Measurements from ENCODE around the gene GJA4. TPM values are rescaled to one million over a fixed set of nuclear protein-coding genes. Genes with fewer than 3 reads are reported as not detected.

GJA4 gene
- not detected in 2 replicates for total RNA-seq (2014; rRNA removed; shearing (Covaris generic); ENCODE audit: low replicate concordance)

DNA sequence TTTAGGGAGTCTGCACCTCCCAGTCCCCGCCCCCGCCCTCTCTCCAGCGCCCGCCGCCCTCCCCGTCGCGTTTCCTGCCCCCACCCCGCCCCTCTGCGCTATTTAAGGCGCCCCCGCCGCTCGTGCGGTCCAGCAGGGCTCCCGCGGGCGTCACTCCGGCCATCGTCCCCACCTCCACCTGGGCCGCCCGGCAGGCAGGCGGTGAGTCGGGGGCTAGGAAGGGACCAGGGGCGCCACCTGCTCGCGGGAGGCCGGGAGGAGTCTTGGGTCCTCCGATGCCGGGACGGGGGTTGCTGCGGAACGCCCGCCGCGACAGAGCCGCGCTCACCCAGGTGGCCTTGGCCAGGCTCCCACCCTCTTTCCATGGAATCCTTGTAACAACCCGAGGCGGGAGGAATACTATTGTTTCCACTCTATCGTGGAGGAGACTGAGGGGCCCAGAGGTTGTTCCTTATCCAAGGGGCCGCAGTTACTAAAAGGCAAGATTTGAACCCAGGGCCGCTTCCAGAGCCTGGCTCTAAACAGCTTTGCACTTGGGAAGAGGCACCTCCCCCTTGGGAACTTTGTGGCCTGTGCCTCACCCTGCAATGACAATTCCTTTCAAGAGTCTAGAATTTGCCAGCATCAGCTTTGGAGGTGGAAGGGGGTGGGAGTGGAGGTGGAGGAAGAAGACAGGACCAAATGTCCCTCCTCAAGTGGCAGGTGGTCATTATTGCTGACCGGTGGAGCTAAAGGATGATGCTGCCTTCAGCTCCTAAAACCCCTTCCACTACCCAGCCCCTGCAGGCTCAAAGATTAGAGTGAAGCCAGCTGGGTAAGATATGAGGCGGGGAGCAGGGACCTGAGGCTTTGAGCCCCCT lies at the start of gene GJA4:
TSS of gene GJA4 (plus strand) at position 132 of the 860 bp plus-strand sequence. CDS start 1,215 bp downstream, outside the sequence.
- no peak within 1 kb of the TSS for H3K27ac ChIP-seq (ENCODE audit: low read length)
- H2AFZ ChIP-seq (ENCODE audit: low read length), result no peak within 1 kb of the TSS
- no peaks in the 10 kb centered on the region for H3K79me2 ChIP-seq (ENCODE audit: low read length)
- no peak within 1 kb of the TSS for H3K9ac ChIP-seq (ENCODE audit: low read length)
- H3K4me1 ChIP-seq (ENCODE audit: low read length), result peaks cover 27% of the 10 kb centered on the region
- no peaks in the 10 kb centered on the region for H3K36me3 ChIP-seq (ENCODE audit: insufficient read depth, low read length)
- no peak within 1 kb of the TSS for H3K4me3 ChIP-seq (ENCODE audit: low read length)
- H3K27me3 ChIP-seq (ENCODE audit: low read length), result no peaks in the 10 kb centered on the region
- no peaks in the 10 kb centered on the region for H3K9me2 ChIP-seq (replicated peaks; ENCODE audit: insufficient read depth, low read length)
- H3K9me3 ChIP-seq (ENCODE audit: low read length), result no peaks in the 10 kb centered on the region
- 0 out of 2 replicates have a peak, but pooled peaks cover 5% of the 10 kb centered on the region for H4K20me1 ChIP-seq (ENCODE audit: insufficient read depth, low read depth, low read length)
- DNase-seq, result no peak
- no peak within 1 kb of the TSS for H3K4me2 ChIP-seq (ENCODE audit: low read depth, low read length, poor library complexity, severe bottlenecking)

DNA sequence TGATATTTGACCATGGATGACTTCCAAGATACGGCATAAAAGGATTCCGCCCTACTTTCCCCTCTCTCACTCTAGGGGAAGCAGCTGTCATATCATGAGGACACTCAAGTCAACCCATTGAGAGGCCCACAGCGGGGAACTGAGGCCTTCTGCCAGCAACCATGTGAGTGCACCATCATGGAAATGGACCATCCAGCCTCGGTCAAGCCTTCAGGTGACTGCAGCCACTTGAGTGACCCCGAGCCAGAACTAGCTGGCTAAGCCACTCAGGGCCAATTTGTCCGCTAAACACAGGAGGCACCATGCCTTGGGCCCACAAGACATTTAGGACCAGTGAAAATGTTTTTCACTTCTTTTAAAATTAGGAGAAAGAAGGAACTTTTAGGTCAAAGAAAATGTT lies 49.0 kb upstream of the GJA4 start:
- no peak overlapping the region for H3K4me3 ChIP-seq (ENCODE audit: low read length)
- H4K20me1 ChIP-seq (ENCODE audit: insufficient read depth, low read depth, low read length), result no peaks in the 10 kb centered on the region; the same call in 1 of the 2 replicates
- no peaks in the 10 kb centered on the region for H3K27me3 ChIP-seq (ENCODE audit: low read length)
- no peaks in the 10 kb centered on the region for H3K9me3 ChIP-seq (ENCODE audit: low read length)
- DNase-seq, result no peak
- no peaks in the 10 kb centered on the region for H3K36me3 ChIP-seq (ENCODE audit: insufficient read depth, low read length)
- no peak overlapping the region for H2AFZ ChIP-seq (ENCODE audit: low read length)
- no peak overlapping the region for H3K4me2 ChIP-seq (ENCODE audit: low read depth, low read length, poor library complexity, severe bottlenecking)
- no peaks in the 10 kb centered on the region for H3K4me1 ChIP-seq (ENCODE audit: low read length)
- H3K27ac ChIP-seq (ENCODE audit: low read length), result no peak overlapping the region
- H3K9me2 ChIP-seq (replicated peaks; ENCODE audit: insufficient read depth, low read length), result no peaks in the 10 kb centered on the region
- no peak overlapping the region for H3K9ac ChIP-seq (ENCODE audit: low read length)
- H3K79me2 ChIP-seq (ENCODE audit: low read length), result no peaks in the 10 kb centered on the region

DNA sequence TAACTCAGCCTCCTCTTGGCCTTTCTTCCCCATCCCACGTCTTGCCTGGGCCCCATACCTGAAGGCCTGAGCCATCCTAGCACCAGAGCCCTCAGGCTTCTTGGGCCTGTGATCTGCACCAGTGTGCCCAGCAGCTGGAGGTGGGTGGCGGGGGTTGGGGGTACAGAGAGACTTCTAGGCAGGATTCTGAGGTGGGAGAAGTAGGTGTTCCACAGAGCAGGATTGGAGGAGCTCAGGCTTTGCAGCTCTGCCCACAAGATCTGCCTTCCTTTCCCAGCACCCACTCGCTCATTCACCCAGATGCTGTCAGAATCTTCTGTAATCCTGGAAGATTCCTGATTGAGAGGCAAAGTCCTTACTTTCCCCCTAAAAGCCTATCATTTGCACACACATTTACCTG lies 47.9 kb upstream of the GJA4 start:
- Histone ChIP-seq H3K4me2 (ENCODE audit: low read depth, low read length, poor library complexity, severe bottlenecking) (no peak overlapping the region), H3K79me2 (ENCODE audit: low read length) (no peaks in the 10 kb centered on the region), H2AFZ (ENCODE audit: low read length) (no peak overlapping the region), H3K27me3 (ENCODE audit: low read length) (no peaks in the 10 kb centered on the region), H3K27ac (ENCODE audit: low read length) (no peak overlapping the region), H4K20me1 (ENCODE audit: insufficient read depth, low read depth, low read length) (no peaks in the 10 kb centered on the region; the same call in 1 of the 2 replicates), H3K9ac (ENCODE audit: low read length) (no peak overlapping the region), H3K4me1 (ENCODE audit: low read length) (no peaks in the 10 kb centered on the region), H3K36me3 (ENCODE audit: insufficient read depth, low read length) (no peaks in the 10 kb centered on the region), H3K9me3 (ENCODE audit: low read length) (no peaks in the 10 kb centered on the region), H3K9me2 (replicated peaks; ENCODE audit: insufficient read depth, low read length) (no peaks in the 10 kb centered on the region), H3K4me3 (ENCODE audit: low read length) (no peak overlapping the region)
- DNase-seq, result no peak

DNA sequence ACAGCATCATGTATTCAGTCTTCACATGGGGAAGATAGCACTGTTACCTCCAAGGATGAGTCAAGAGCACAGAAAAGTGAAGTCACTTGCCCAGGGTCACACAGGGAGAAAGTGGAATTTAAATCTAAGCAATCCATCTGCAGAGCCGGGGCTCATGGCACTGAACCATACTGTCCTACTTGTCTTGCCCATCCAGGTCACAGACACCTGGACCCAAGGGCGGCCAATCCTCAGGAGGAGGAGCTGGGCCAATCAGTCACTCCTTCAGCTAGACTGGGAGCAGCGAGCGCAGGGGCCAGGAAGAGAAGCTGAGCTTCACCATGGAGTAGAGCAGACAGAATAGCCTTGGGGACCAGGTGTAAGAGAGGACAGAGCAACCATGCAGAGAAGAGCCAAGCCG lies 47.1 kb upstream of the GJA4 start:
- Histone ChIP-seq H3K79me2 (ENCODE audit: low read length) (no peaks in the 10 kb centered on the region), H3K4me3 (ENCODE audit: low read length) (no peak overlapping the region), H3K27ac (ENCODE audit: low read length) (no peak overlapping the region)

DNA sequence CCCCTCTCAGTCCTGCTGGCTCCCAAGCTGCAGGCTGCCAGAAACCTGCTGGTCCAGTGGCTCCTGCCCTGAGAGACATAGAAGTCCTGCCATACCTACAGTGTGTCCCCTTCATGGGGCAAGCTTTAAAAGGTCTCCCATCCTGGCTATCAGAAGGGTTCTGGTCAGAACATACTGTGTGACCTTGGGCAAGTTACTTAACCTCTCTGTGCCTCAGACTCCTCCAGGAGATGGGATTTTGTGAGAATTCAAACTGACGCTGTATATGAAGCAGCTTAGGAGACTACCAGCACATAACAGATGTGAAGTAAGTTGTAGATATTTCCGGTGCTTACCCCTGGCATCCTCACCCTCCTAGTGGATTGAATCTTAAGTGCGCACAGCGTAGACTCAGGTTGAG lies 46.7 kb upstream of the GJA4 start:
- Histone ChIP-seq H3K9ac (ENCODE audit: low read length) (no peak overlapping the region), H2AFZ (ENCODE audit: low read length) (no peak overlapping the region), H3K36me3 (ENCODE audit: insufficient read depth, low read length) (no peaks in the 10 kb centered on the region), H3K27ac (ENCODE audit: low read length) (no peak overlapping the region), H3K27me3 (ENCODE audit: low read length) (no peaks in the 10 kb centered on the region), H3K79me2 (ENCODE audit: low read length) (no peaks in the 10 kb centered on the region), H3K9me3 (ENCODE audit: low read length) (no peaks in the 10 kb centered on the region), H3K4me2 (ENCODE audit: low read depth, low read length, poor library complexity, severe bottlenecking) (no peak overlapping the region), H3K9me2 (replicated peaks; ENCODE audit: insufficient read depth, low read length) (no peaks in the 10 kb centered on the region), H4K20me1 (ENCODE audit: insufficient read depth, low read depth, low read length) (no peaks in the 10 kb centered on the region; the same call in 1 of the 2 replicates), H3K4me3 (ENCODE audit: low read length) (no peak overlapping the region), H3K4me1 (ENCODE audit: low read length) (no peaks in the 10 kb centered on the region)
- no peak for DNase-seq

More for the DNA sequence above, 47.1 kb upstream of the GJA4 start:
- H3K4me2 ChIP-seq (ENCODE audit: low read depth, low read length, poor library complexity, severe bottlenecking), result no peak overlapping the region
- no peaks in the 10 kb centered on the region for H3K4me1 ChIP-seq (ENCODE audit: low read length)
- no peaks in the 10 kb centered on the region for H3K9me3 ChIP-seq (ENCODE audit: low read length)
- H3K27me3 ChIP-seq (ENCODE audit: low read length), result no peaks in the 10 kb centered on the region
- no peak overlapping the region for H2AFZ ChIP-seq (ENCODE audit: low read length)
- H4K20me1 ChIP-seq (ENCODE audit: insufficient read depth, low read depth, low read length), result no peaks in the 10 kb centered on the region; the same call in 1 of the 2 replicates
- no peak overlapping the region for H3K9ac ChIP-seq (ENCODE audit: low read length)
- DNase-seq, result no peak
- no peaks in the 10 kb centered on the region for H3K9me2 ChIP-seq (replicated peaks; ENCODE audit: insufficient read depth, low read length)
- no peaks in the 10 kb centered on the region for H3K36me3 ChIP-seq (ENCODE audit: insufficient read depth, low read length)

DNA sequence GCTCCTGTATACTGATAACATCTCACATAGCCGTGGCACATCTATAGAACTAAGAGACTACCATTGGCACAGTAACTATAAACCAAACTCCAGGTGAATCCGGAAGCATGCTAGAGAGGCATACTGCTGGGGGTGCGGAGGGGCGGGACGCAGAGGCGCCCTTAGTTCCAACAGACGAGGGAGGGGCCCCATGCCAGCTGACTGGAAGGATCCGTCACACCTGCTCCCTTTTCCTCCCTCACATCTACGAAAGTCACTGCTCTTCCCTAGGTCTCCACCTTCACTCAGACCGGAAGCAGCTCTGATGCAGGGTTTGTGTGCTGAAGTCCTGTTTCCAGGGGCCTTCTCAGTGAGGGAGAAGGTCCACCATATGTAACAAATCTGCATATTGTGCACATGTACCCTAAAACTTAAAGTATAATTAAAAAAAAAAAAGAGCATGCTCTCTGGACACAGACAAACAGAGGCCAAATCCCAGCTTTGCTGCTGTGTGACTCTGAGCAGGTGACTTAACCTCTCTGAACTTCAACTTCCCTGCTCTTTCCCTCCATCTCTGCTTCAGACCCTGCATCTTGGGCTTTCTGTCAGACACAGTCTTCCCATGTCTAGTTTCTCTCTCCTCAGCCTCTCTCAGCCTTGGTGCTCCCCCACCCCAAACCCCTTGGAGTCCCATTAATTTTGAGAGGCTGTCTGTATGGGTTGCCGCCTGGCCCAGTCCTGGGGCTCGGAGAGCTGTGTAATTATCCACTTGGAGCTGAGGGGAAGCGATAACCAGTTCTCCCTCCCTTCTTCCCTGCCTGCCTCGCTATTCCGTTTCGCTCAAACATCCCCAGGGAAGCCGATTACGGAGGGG lies 45.8 kb upstream of the GJA4 start:
- no peak overlapping the region for H3K4me2 ChIP-seq (ENCODE audit: low read depth, low read length, poor library complexity, severe bottlenecking)
- no peaks in the 10 kb centered on the region for H3K27me3 ChIP-seq (ENCODE audit: low read length)
- H3K9me3 ChIP-seq (ENCODE audit: low read length), result no peaks in the 10 kb centered on the region
- no peak overlapping the region for H2AFZ ChIP-seq (ENCODE audit: low read length)
- H3K36me3 ChIP-seq (ENCODE audit: insufficient read depth, low read length), result no peaks in the 10 kb centered on the region
- H3K4me1 ChIP-seq (ENCODE audit: low read length), result no peaks in the 10 kb centered on the region
- DNase-seq, result no peak
- no peaks in the 10 kb centered on the region for H3K79me2 ChIP-seq (ENCODE audit: low read length)
- H3K9me2 ChIP-seq (replicated peaks; ENCODE audit: insufficient read depth, low read length), result no peaks in the 10 kb centered on the region
- H3K4me3 ChIP-seq (ENCODE audit: low read length), result no peak overlapping the region
- no peaks in the 10 kb centered on the region for H4K20me1 ChIP-seq (ENCODE audit: insufficient read depth, low read depth, low read length)
- H3K9ac ChIP-seq (ENCODE audit: low read length), result no peak overlapping the region
- no peak overlapping the region for H3K27ac ChIP-seq (ENCODE audit: low read length)

DNA sequence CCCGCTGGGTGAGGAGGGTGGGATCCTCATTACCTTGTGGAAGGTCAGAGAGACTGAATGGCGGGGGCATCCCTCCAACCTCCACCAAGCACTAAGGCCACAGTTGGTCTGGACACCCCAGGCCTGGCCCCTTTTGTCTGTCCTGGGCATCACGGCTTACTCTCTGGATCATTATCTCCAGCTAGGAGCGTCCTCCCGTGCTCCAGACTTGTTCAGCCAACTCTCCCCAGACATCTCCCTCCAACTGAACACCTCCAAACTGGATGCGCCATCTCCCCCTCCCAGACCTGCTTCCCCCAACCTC lies 45.2 kb upstream of the GJA4 start:
- H3K27ac ChIP-seq (ENCODE audit: low read length), result no peak overlapping the region
- H3K27me3 ChIP-seq (ENCODE audit: low read length), result no peaks in the 10 kb centered on the region
- no peak overlapping the region for H2AFZ ChIP-seq (ENCODE audit: low read length)
- H3K79me2 ChIP-seq (ENCODE audit: low read length), result no peaks in the 10 kb centered on the region
- no peak overlapping the region for H3K4me3 ChIP-seq (ENCODE audit: low read length)
- H3K9ac ChIP-seq (ENCODE audit: low read length), result no peak overlapping the region
- H3K9me2 ChIP-seq (replicated peaks; ENCODE audit: insufficient read depth, low read length), result no peaks in the 10 kb centered on the region
- DNase-seq, result no peak
- no peak overlapping the region for H3K4me2 ChIP-seq (ENCODE audit: low read depth, low read length, poor library complexity, severe bottlenecking)
- no peaks in the 10 kb centered on the region for H3K4me1 ChIP-seq (ENCODE audit: low read length)
- no peaks in the 10 kb centered on the region for H3K36me3 ChIP-seq (ENCODE audit: insufficient read depth, low read length)
- H3K9me3 ChIP-seq (ENCODE audit: low read length), result no peaks in the 10 kb centered on the region
- no peaks in the 10 kb centered on the region for H4K20me1 ChIP-seq (ENCODE audit: insufficient read depth, low read depth, low read length)

DNA sequence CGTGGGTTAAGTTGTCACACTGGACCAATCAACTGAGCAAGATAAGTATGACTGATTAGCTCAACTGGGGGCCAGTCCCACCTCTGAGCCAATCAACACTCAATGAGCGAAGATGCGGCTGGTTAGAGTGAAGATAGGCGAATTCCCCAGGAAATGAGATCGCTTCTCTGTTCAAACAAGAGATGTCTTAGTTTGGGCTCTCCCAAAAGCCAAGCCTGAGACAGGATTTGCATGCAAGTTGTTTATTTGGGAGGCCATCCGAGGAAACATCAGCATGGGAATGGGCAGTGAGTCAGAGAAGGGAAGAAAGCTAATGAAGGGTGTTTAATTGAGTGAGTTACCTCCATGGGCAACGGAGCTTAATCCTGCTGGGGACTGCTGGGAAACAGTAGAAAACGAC lies 42.8 kb upstream of the GJA4 start:
- Histone ChIP-seq H3K27me3 (ENCODE audit: low read length) (no peaks in the 10 kb centered on the region; the same call in 1 of the 2 replicates), H3K79me2 (ENCODE audit: low read length) (no peaks in the 10 kb centered on the region), H3K4me2 (ENCODE audit: low read depth, low read length, poor library complexity, severe bottlenecking) (no peak overlapping the region), H3K4me3 (ENCODE audit: low read length) (no peak overlapping the region), H3K36me3 (ENCODE audit: insufficient read depth, low read length) (no peaks in the 10 kb centered on the region), H3K9ac (ENCODE audit: low read length) (no peak overlapping the region), H3K4me1 (ENCODE audit: low read length) (no peaks in the 10 kb centered on the region), H2AFZ (ENCODE audit: low read length) (no peak overlapping the region), H4K20me1 (ENCODE audit: insufficient read depth, low read depth, low read length) (no peaks in the 10 kb centered on the region), H3K9me3 (ENCODE audit: low read length) (no peaks in the 10 kb centered on the region), H3K27ac (ENCODE audit: low read length) (no peak overlapping the region), H3K9me2 (replicated peaks; ENCODE audit: insufficient read depth, low read length) (no peaks in the 10 kb centered on the region)
- DNase-seq, result no peak
